Stimulated activated naive CD8-positive, alpha-beta T cell treated with anti-CD3 and anti-CD28 coated beads, Interleukin-15, Interleukin-2, amounts not matched to agents 100 U/mL and 50 U/mL, for 24 hours (primary cell): Measurements from ENCODE around the gene PRKCA.
"Not testable (repeated sequence)": the region's sequence is repeated elsewhere in the genome, so short reads cannot be mapped to it uniquely, and the experiment has no call there.

Experiments used
- ATAC-seq: fragments of 150-1000 bp; cut with Tn5 transposase; one replicate; pipeline ENCODE4 v1.10.0; 2021
- DNase-seq: peaks from one replicate; pipeline ENCODE4 v3.0.0; 2021

PRKCA gene

GRCh38 chr17:66489576-66489975 is 187.2 kb downstream of the PRKCA start:
- not testable (repeated sequence) for DNase-seq, ATAC-seq

GRCh38 chr17:66491213-66491612 is 188.8 kb downstream of the PRKCA start:
- peak; percentile 49 for DNase-seq
- ATAC-seq = peak; percentile 68

GRCh38 chr17:66491665-66492064 is 189.3 kb downstream of the PRKCA start:
- DNase-seq (no peak), ATAC-seq (no peak)

GRCh38 chr17:66492080-66492479 is 189.7 kb downstream of the PRKCA start:
- DNase-seq (no peak), ATAC-seq (no peak)

- DNase-seq (no peak), ATAC-seq (no peak)
These were observed 190.2 kb downstream of the PRKCA start for GRCh38 chr17:66492561-66493005.

GRCh38 chr17:66493283-66494019 is 191.0 kb downstream of the PRKCA start:
- peak; percentile 2 for ATAC-seq
- DNase-seq = no peak

- DNase-seq (no peak), ATAC-seq (peak; percentile 95)
These were observed 191.8 kb downstream of the PRKCA start for GRCh38 chr17:66494023-66494803.

- ATAC-seq = no peak
- DNase-seq = no peak
These were observed 192.6 kb downstream of the PRKCA start for GRCh38 chr17:66495035-66495434.

GRCh38 chr17:66496306-66496705 is 193.9 kb downstream of the PRKCA start:
- ATAC-seq = no peak

GRCh38 chr17:66498580-66498979 is 196.2 kb downstream of the PRKCA start:
- no peak for DNase-seq
- ATAC-seq = no peak

More at GRCh38 chr17:66496306-66496705, 193.9 kb downstream of the PRKCA start:
- DNase-seq = no peak

GRCh38 chr17:66506641-66507040 is 204.2 kb downstream of the PRKCA start:
- no peak for ATAC-seq

GRCh38 chr17:66507103-66507923 is 204.9 kb downstream of the PRKCA start:
- DNase-seq = no peak
- ATAC-seq = no peak

More at GRCh38 chr17:66506641-66507040, 204.2 kb downstream of the PRKCA start:
- DNase-seq = no peak

- no peak for DNase-seq
These were observed 205.8 kb downstream of the PRKCA start for GRCh38 chr17:66507982-66508760.

GRCh38 chr17:66508896-66509844 is 206.8 kb downstream of the PRKCA start:
- DNase-seq (peak; percentile 52), ATAC-seq (peak; percentile 90)

More at GRCh38 chr17:66507982-66508760, 205.8 kb downstream of the PRKCA start:
- no peak for ATAC-seq

GRCh38 chr17:66509926-66510325 is 207.5 kb downstream of the PRKCA start:
- ATAC-seq = no peak

GRCh38 chr17:66511135-66511534 is 208.7 kb downstream of the PRKCA start:
- DNase-seq = no peak
- ATAC-seq = no peak

More at GRCh38 chr17:66509926-66510325, 207.5 kb downstream of the PRKCA start:
- DNase-seq = no peak

GRCh38 chr17:66514227-66514806 is 211.9 kb downstream of the PRKCA start:
- ATAC-seq (peak; percentile 73), DNase-seq (no peak)

- DNase-seq (no peak), ATAC-seq (no peak)
These were observed 213.6 kb downstream of the PRKCA start for GRCh38 chr17:66515974-66516373.

- DNase-seq = no peak
- no peak for ATAC-seq
These were observed 215.1 kb downstream of the PRKCA start for GRCh38 chr17:66517336-66518009.
